Keratinocyte (primary cell): ENCODE measurements around the gene PSMB2. TPM values are rescaled to one million over a fixed set of nuclear protein-coding genes. Genes with fewer than 3 reads are reported as not detected.

Experiments used
- DNase-seq: peaks from one replicate; pipeline ENCODE4 v3.0.0-alpha.2; 2011; ENCODE audit warnings: low read depth, missing footprints, low spot score
- FAIRE-seq: peaks from 2 replicates; lab custom pipeline; 2011; peaks lifted over from hg19 to GRCh38; lab: Jason Lieb, UNC
- H2AFZ ChIP-seq: 2 replicates; pipeline ENCODE4 v1.6.0; 2012; ENCODE audit warnings: low read length, control low read depth, inconsistent platforms; ENCODE audit not compliant: control insufficient read depth
- H3K27ac ChIP-seq: 2 replicates; pipeline ENCODE4 v1.5.1; 2011; ENCODE audit warnings: low read length; ENCODE audit not compliant: control insufficient read depth, insufficient read depth
- H3K27me3 ChIP-seq: 3 replicates; pipeline ENCODE4 v1.6.0; 2011; ENCODE audit warnings: low read length; ENCODE audit not compliant: control insufficient read depth, insufficient read depth; ENCODE audit errors: extremely low read depth
- H3K36me3 ChIP-seq, 2 experiments: 2 replicates in 1 of 2; 3 replicates in 1 of 2; pipeline ENCODE4 v1.5.1; 2011; ENCODE audit warnings: low read length in 2 of 2, mild to moderate bottlenecking in 1 of 2; ENCODE audit not compliant: control insufficient read depth in 2 of 2, insufficient read depth in 2 of 2; ENCODE audit errors: extremely low read depth in 1 of 2
- H3K4me1 ChIP-seq: 3 replicates; pipeline ENCODE4 v1.5.1; 2011; ENCODE audit warnings: low read length; ENCODE audit not compliant: control insufficient read depth, insufficient read depth; ENCODE audit errors: extremely low read depth
- H3K4me2 ChIP-seq: 3 replicates; pipeline ENCODE4 v1.6.0; 2011; ENCODE audit warnings: low read depth, low read length; ENCODE audit not compliant: control insufficient read depth, insufficient read depth; ENCODE audit errors: extremely low read depth
- H3K4me3 ChIP-seq, 3 experiments: fragments of 200-600 bp in 1 of 3; sonication (generic) in 1 of 3; 2 replicates in 2 of 3; 3 replicates in 1 of 3; pipeline ENCODE4 v1.5.1; 2011 to 2016; ENCODE audit warnings: low read length in 3 of 3, mild to moderate bottlenecking in 3 of 3, control low read depth in 2 of 3, inconsistent platforms in 1 of 3, low read depth in 1 of 3, mixed read lengths in 1 of 3, mixed run types in 1 of 3, moderate library complexity in 1 of 3; ENCODE audit not compliant: control insufficient read depth in 2 of 3, insufficient read depth in 2 of 3; ENCODE audit errors: extremely low read depth in 1 of 3
- H3K79me2 ChIP-seq: 2 replicates; pipeline ENCODE4 v1.6.0; 2012; ENCODE audit warnings: low read length; ENCODE audit not compliant: control insufficient read depth, insufficient read depth
- H3K9ac ChIP-seq: 3 replicates; pipeline ENCODE4 v1.6.0; 2011; ENCODE audit warnings: low read length; ENCODE audit not compliant: control insufficient read depth, insufficient read depth; ENCODE audit errors: extremely low read depth
- H3K9me1 ChIP-seq: 3 replicates; pipeline ENCODE4 v1.6.0; 2011; ENCODE audit warnings: low read length; ENCODE audit not compliant: control insufficient read depth, insufficient read depth; ENCODE audit errors: extremely low read depth
- H3K9me3 ChIP-seq: 2 replicates; pipeline ENCODE4 v1.5.1; 2012; ENCODE audit warnings: low read depth, low read length; ENCODE audit not compliant: control insufficient read depth
- H4K20me1 ChIP-seq: 3 replicates; pipeline ENCODE4 v1.6.0; 2011; ENCODE audit warnings: low read length; ENCODE audit not compliant: control insufficient read depth, insufficient read depth; ENCODE audit errors: extremely low read depth
- EZH2 ChIP-seq: IDR thresholded peaks from one replicate; pipeline ENCODE4 v1.6.1; 2012; ENCODE audit warnings: inconsistent platforms, mild to moderate bottlenecking, low read length, moderate library complexity
- dilution Hi-C: fragments of 300-500 bp; cut with MboI; formaldehyde crosslinking; loops from one replicate; pipeline ENCODE4 v1.7.0; 2020; ENCODE audit warnings: low sequenced_read_pairs; ENCODE audit not compliant: extremely low pct_ligation_motif_present
- polyA plus RNA-seq, 5 experiments: library from polyadenylated mRNA; depleted of rRNA in 3 of 5; stranded (reverse) in 3 of 5; stranded (forward) in 1 of 5; unstranded in 1 of 5; fragments of >200 nt; gene quantifications; 1 replicate in 1 of 5; 2 replicates in 3 of 5; 3 replicates in 1 of 5; pipeline versions ENCODE4 v1.2.1 to v1.2.3, GENCODE V29; 2011 to 2012; ENCODE audit warnings: missing spikeins in 2 of 5, low read depth in 1 of 5, low replicate concordance in 1 of 5
- TF ChIP-seq, protein P1 (sequence below), 3 experiments: IDR thresholded peaks in 1 of 3; conservative IDR thresholded peaks in 1 of 3; optimal IDR thresholded peaks in 1 of 3; 2 replicates in 2 of 3; 3 replicates in 1 of 3; pipeline versions ENCODE3 to v1.5.1; 2011; ENCODE audit warnings: low read length in 3 of 3, mild to moderate bottlenecking in 3 of 3, moderate library complexity in 2 of 3, control low read depth in 1 of 3, inconsistent platforms in 1 of 3; ENCODE audit not compliant: insufficient read depth in 2 of 3; ENCODE audit errors: extremely low read depth in 1 of 3

Gene PSMB2
- polyA plus RNA-seq, 1 donor (not counting 4 experiments of a cell fraction or from before 2014, with no cell fraction given): 108 TPM

DNA sequence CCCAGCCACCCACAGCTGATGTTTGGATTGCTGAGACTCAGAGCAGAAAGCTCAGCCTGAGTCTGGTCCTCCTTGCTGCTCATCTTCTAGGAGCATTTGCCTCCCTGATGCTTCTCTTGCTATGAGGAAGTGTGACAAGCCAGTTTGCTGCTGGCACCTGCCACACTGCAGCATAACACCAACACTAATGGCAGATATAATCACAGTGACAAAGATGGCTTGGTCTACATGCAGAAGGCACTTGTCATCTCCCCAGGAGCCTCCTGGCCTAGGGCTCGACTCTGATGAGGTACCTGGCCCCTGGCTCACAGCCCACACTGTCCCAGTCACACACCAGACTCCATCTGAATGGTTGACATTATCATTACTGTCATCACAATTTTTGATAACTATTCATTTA, 13.9 kb upstream of the PSMB2 start:
- no peaks in the 10 kb centered on the region for H3K79me2 ChIP-seq
- no peaks in the 10 kb centered on the region for H3K9me3 ChIP-seq
- H3K27me3 ChIP-seq: peaks cover 8% of the 10 kb centered on the region
- TF ChIP-seq, protein P1, sequence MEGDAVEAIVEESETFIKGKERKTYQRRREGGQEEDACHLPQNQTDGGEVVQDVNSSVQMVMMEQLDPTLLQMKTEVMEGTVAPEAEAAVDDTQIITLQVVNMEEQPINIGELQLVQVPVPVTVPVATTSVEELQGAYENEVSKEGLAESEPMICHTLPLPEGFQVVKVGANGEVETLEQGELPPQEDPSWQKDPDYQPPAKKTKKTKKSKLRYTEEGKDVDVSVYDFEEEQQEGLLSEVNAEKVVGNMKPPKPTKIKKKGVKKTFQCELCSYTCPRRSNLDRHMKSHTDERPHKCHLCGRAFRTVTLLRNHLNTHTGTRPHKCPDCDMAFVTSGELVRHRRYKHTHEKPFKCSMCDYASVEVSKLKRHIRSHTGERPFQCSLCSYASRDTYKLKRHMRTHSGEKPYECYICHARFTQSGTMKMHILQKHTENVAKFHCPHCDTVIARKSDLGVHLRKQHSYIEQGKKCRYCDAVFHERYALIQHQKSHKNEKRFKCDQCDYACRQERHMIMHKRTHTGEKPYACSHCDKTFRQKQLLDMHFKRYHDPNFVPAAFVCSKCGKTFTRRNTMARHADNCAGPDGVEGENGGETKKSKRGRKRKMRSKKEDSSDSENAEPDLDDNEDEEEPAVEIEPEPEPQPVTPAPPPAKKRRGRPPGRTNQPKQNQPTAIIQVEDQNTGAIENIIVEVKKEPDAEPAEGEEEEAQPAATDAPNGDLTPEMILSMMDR (optimal IDR thresholded peaks at IDR 0.05 in 1 of 3, IDR thresholded peaks at IDR 0.05 in 1 of 3, conservative IDR thresholded peaks at IDR 0.05 in 1 of 3; ENCODE audit: extremely low read depth in 1 of 3, insufficient read depth in 2 of 3, low read length in 3 of 3): no peak
- TF ChIP-seq EZH2: no peak
- DNase-seq: no peak
- H3K4me2 ChIP-seq: no peak overlapping the region
- H3K4me3 ChIP-seq: no peak overlapping the region
- no peak overlapping the region for H3K9ac ChIP-seq
- no peak overlapping the region for H2AFZ ChIP-seq
- H3K36me3 ChIP-seq: no peaks in the 10 kb centered on the region
- no peaks in the 10 kb centered on the region for H3K4me1 ChIP-seq
- H3K27ac ChIP-seq: no peak overlapping the region
- FAIRE-seq: no peak
- dilution Hi-C loops: no loop called here
- no peaks in the 10 kb centered on the region for H3K9me1 ChIP-seq
- H4K20me1 ChIP-seq: no peaks in the 10 kb centered on the region

DNA sequence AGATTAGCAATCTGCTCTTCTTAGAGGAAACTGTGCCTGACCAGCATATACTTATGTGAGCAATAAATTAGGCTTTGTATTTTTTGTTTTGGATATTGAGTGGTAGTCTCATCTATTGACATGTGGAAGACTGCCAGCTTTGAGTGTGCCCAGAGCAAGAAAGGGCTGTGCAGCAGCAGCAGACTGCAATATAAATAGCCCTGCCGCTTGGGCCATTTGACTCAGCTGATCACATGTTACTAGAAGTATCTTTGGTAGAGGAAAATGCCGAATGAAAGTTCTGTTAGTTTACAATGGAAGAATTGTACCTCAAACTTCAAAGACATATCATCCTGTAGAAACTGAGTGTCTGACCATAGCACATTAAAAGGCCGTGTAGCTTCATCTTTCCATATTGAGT, 9.1 kb upstream of the PSMB2 start:
- no peak for TF ChIP-seq EZH2
- TF ChIP-seq, protein P1 (optimal IDR thresholded peaks at IDR 0.05 in 1 of 3, IDR thresholded peaks at IDR 0.05 in 1 of 3, conservative IDR thresholded peaks at IDR 0.05 in 1 of 3; ENCODE audit: extremely low read depth in 1 of 3, insufficient read depth in 2 of 3, low read length in 3 of 3): no peak
- Histone ChIP-seq H3K27ac (no peak overlapping the region), H3K9me3 (no peaks in the 10 kb centered on the region)

More for the DNA sequence above, 9.1 kb upstream of the PSMB2 start:
- Histone ChIP-seq H3K4me3 (no peak overlapping the region), H3K4me1 (no peaks in the 10 kb centered on the region), H3K4me2 (no peak overlapping the region), H3K9ac (no peak overlapping the region), H3K36me3 (no peaks in the 10 kb centered on the region), H3K79me2 (no peaks in the 10 kb centered on the region), H2AFZ (no peak overlapping the region), H3K9me1 (no peaks in the 10 kb centered on the region), H4K20me1 (no peaks in the 10 kb centered on the region), H3K27me3 (peaks cover 11% of the 10 kb centered on the region)
- dilution Hi-C loops: no loop called here
- FAIRE-seq (no peak), DNase-seq (no peak)
